Skin epidermis (tissue), 12 donors: ENCODE data around the gene DCPS.
"Not testable (repeated sequence)": the region's sequence is repeated elsewhere in the genome, so short reads cannot be mapped to it uniquely, and the experiment has no call there.

Experiments
- H3K27ac ChIP-seq, 21 experiments: fragments of 200-600 bp; sonication (generic) in 11 of 21; one replicate each; pipeline ENCODE4 v1.5.0; 2020; ENCODE audit warnings: mild to moderate bottlenecking in 3 of 21, inconsistent platforms in 2 of 21, moderate library complexity in 2 of 21
- H3K4me3 ChIP-seq, 7 experiments: fragments of 200-600 bp; sonication (generic) in 2 of 7; one replicate each; pipeline ENCODE4 v1.5.0; 2020; ENCODE audit warnings: inconsistent platforms in 2 of 7, mild to moderate bottlenecking in 2 of 7, moderate library complexity in 1 of 7

The DCPS gene

DNA sequence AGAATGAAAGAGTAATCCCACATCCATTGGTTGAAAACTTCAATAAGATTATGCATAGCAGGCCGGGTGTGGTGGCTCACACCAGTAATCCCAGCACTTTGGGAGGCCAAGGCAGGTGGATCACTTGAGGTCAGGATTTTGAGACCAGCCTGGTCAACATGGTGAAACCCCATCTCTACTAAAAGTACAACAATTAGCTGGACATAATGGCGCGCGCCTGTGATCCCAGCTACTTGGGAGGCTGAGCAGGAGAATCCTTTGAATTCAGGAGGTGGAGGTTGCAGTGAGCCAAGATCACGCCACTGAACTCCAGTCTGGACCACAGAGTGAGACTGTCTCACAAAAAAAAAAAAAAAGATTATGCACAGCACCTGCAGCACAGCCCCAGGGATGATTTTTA is 63.9 kb downstream of the DCPS start:
- peak overlapping the region in 1 of 21 experiments; percentile 5 for H3K27ac ChIP-seq
- H3K4me3 ChIP-seq = not testable (repeated sequence)

- peak overlapping the region in 4 of 21 experiments; percentile 8 to 60 (median 30) for H3K27ac ChIP-seq
- not testable (repeated sequence) for H3K4me3 ChIP-seq
These were observed 64.7 kb downstream of the DCPS start for GRCh38 chr11:126368336-126369119.

GRCh38 chr11:126370016-126370415 is 66.2 kb downstream of the DCPS start:
- Histone ChIP-seq H3K4me3 (no peak overlapping the region), H3K27ac (no peak overlapping the region)

- no peak overlapping the region for H3K27ac ChIP-seq
- no peak overlapping the region for H3K4me3 ChIP-seq
These were observed 67.7 kb downstream of the DCPS start for GRCh38 chr11:126371595-126371994.

DNA sequence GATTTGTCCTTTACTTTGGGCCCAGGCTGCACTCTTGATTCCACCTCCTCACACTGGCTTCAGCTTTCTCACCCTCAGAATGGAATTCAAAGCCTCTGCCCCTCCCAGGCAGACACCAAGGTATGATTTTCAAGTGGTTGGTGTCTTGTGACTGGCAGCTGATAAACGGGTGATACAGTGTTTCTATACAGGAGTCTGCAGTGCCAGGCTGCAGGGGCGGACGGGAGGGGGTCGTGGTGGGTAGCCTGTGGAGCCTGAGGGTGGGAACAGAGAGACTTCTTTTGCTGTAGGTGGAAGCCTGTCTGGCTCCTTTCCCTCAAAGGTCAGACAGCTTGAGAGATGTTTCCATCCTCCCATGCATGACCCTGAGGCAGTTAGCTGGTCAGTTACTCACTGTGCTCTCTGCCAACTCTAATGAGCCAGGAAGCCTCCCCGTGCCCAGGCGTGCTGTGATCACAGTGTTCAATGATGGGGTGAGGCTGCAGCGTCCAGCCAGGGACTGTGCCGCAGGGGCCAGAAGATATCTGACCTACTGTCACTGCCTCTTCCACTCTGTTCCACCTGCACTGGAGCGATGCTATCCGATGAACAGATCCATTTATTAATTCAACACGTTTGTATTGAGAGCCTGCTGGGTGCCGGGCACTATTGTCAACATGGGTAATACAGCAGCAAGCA is 69.7 kb downstream of the DCPS start:
- H3K27ac ChIP-seq, H3K4me3 ChIP-seq: not testable (repeated sequence)

DNA sequence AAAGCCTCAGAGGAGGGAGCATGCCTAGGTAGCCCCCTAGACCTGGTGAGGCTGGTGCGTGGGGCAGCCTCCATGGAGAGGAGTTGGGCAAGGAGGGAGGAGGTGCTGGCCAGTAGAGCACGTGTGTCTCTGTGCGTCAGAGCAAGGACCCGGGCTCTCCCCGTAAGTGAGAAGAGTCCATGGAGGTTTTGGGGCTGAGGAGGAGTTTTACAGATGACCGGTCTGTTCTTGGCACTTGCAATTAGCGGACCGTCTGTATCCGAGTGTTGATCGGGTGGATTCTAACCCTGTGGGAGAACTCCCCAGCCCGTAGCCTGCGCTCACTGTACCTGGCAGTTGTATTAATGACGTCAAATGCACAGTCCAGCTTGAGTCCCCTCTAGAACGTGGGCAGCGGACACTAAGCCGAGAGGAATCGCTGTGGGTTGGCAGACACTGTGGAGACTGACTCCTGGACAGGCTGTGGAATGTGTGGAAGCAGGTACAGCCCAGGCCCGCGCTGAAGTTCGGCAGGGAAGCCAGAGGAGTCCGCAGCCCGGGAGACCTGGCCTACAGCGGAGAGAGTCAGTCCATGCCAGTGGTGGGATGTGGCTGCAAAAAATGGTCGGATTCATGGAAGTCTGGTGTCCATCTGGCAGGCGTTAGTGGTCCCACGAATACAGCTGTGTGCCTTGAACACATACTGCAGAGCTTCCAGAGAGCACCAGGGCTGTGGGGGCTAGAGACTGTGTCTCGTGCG is 70.9 kb downstream of the DCPS start:
- H3K27ac ChIP-seq, H3K4me3 ChIP-seq: not testable (repeated sequence)

DNA sequence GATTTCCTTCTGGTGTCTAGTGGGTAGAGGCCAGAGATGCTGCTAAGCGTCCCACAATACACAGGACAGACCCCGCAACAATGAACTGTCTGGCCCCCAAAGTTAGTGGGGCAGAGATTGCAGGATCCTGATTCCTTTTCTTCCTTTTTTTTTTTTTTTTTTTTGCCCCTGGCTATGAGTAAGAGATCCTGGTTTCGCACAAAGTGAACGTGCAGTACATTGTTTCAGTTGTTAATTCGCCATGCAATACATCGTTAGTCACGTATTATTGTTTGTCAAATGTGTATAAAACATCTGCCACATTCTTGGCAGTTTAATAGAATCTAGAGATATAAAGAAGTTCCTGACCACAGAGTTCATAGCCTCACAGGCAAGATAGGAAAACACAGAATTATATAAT is 71.9 kb downstream of the DCPS start:
- Histone ChIP-seq H3K27ac (no peak overlapping the region), H3K4me3 (no peak overlapping the region)

GRCh38 chr11:126378763-126379162 is 74.9 kb downstream of the DCPS start:
- Histone ChIP-seq H3K4me3 (no peak overlapping the region), H3K27ac (no peak overlapping the region)

DNA sequence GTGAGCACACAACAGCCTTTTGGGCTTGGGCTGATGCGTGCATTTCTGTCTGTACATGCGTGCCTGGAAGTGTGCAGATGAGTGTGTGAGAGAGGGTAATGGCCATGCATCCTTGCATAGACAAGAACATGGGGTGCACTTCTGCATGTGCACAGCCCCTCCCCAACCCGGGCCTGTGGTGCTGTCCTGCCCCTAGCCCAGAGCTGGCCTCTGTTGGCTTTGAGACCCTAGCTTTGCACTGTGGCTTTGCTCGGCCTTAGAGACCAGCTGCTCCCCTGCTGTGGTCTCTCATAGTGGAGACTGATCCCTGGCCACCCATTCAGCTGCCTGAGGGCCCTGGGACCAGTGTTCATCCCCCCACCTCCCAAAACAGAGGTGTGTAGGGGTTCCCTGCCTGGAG is 77.0 kb downstream of the DCPS start:
- H3K27ac ChIP-seq = no peak overlapping the region
- H3K4me3 ChIP-seq = no peak overlapping the region

GRCh38 chr11:126381960-126382359 is 78.1 kb downstream of the DCPS start:
- not testable (repeated sequence) for H3K4me3 ChIP-seq, H3K27ac ChIP-seq

DNA sequence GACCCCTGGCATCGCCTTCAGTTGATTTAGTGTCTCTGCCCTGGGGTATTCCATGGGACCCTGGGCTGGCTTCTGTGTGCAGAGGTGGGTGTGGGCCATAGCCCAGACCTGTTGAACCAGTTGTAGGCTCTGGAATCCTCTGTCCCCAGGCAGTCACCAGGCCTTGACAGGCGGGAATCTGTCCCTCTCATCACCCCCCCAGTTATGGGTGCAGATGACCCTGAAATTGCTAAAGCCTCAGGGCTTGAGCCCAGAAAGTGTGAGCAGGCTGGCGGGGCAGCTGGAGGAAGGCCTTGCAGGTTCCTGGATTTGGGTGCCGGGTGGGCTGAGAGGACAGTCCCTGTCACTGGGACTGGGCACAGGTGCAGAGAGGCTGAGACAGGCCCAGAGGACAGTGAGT is 78.8 kb downstream of the DCPS start:
- H3K4me3 ChIP-seq, H3K27ac ChIP-seq: not testable (repeated sequence)

GRCh38 chr11:126383339-126384335 is 79.8 kb downstream of the DCPS start:
- H3K4me3 ChIP-seq = no peak overlapping the region
- peak overlapping the region in 7 of 21 experiments; percentile 20 to 64 (median 50) for H3K27ac ChIP-seq

DNA sequence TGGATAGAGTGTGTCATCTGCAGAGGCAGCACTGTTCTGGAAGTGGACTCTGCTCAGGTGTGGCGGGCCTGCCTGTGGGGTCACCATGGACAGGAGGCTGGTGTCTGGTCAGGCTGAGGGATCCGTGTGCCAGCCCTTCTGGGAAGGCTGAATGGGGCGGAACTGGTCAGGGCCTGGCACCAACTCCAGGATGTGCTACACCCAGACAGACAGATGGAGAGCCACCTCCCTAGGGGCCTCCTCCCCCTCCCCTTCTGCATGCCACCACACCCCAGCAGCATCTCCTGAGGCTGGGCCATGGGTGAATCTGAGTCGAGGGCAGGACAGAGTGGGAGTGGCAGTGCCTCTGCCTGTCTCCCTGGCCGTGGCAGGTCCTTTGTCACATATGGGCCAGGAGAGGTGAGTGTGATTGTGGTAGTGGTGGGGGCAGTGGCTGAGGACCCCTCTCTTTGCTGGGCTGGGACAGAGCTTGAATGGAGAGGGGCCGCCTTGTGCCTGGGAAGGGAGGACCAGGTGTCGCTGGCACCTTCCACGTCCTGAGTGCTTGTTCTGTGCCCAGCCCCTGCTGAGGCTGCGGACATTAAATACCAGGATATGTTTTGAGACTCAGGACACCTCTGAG is 80.7 kb downstream of the DCPS start:
- Histone ChIP-seq H3K4me3 (no peak overlapping the region), H3K27ac (no peak overlapping the region)

- peak overlapping the region in 10 of 21 experiments; percentile 1 to 75 (median 51) for H3K27ac ChIP-seq
- no peak overlapping the region for H3K4me3 ChIP-seq
These were observed 82.3 kb downstream of the DCPS start for GRCh38 chr11:126385991-126386728.

- H3K27ac ChIP-seq = peak overlapping the region in 7 of 21 experiments; percentile 20 to 53 (median 31)
- H3K4me3 ChIP-seq = not testable (repeated sequence)
These were observed 82.8 kb downstream of the DCPS start for GRCh38 chr11:126386729-126387071.

DNA sequence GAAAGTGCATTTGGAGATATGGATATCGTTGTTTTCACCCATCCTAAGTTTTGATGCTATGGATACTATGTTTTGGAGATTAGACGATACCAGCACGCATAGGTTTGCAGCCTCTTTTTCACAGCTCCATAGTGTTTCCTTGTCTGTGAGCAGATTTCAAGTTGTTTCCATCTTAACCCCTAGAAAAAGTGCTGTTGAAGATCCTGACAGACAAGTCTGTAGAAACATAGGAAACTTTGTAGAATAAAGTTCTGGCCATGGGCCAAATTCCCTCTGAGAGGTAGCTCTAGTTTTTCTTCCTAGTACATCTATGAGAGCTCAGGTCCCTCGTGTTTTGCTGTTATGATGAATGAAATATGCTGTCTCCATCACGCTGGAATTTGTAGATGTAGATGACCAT is 84.0 kb downstream of the DCPS start:
- H3K27ac ChIP-seq = no peak overlapping the region
- H3K4me3 ChIP-seq = no peak overlapping the region

DNA sequence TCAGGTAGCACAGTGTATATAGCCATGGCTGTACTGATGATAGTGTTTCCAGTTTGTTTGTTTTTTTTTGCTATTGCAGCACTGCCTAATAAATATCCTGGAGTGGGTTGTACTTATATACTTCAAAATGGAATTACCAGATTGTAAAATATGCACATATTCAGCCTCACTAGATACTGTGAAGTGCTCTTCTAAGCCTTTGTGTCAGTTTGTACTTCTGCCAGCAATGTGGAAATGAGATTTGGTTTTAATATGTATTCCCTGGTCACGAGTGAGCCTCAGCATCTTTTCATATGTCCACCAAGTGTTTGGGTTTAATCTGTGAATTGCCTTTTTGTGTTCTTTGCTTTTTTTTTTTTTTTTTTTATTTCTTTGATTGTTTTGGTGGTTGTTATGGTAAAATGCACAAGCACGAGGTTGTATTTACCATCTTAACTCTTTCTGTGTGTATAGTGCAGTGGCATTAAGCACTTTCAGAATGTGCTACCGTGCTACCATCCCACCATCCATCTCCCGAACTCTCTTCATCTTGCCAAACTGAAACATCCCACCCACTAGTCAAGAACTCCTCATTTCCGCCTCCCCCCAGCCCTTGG is 86.5 kb downstream of the DCPS start:
- H3K4me3 ChIP-seq = no peak overlapping the region
- no peak overlapping the region for H3K27ac ChIP-seq
